Smooth muscle cell (in vitro differentiated cells): ENCODE data around the gene CDKN3. TPM values are rescaled to one million over a fixed set of nuclear protein-coding genes. Genes with fewer than 3 reads are reported as not detected.
"Not testable (repeated sequence)": the region's sequence is repeated elsewhere in the genome, so short reads cannot be mapped to it uniquely, and the experiment has no call there.

Experiments used
- DNase-seq: peaks from one replicate; lab custom pipeline; 2025; ENCODE audit not compliant: unreplicated experiment; lab: John Stamatoyannopoulos, UW
- H2AFZ ChIP-seq: fragments of 200-600 bp; sonication (generic); 2 replicates; pipeline ENCODE4 v1.6.0; 2016; ENCODE audit warnings: antibody characterized with exemption, low read depth, mild to moderate bottlenecking
- H3F3A ChIP-seq: fragments of 200-600 bp; sonication (generic); 2 replicates; pipeline ENCODE4 v1.6.0; 2017; ENCODE audit warnings: antibody characterized with exemption, low read depth
- H3K27ac ChIP-seq: fragments of 200-600 bp; sonication (generic); 2 replicates; pipeline ENCODE4 v1.5.1; 2016; ENCODE audit warnings: low read depth, mild to moderate bottlenecking
- H3K27me3 ChIP-seq: fragments of 200-600 bp; sonication (generic); 2 replicates; pipeline ENCODE4 v1.6.1; 2016; ENCODE audit warnings: low read depth, mild to moderate bottlenecking
- H3K36me3 ChIP-seq: fragments of 200-600 bp; sonication (generic); 2 replicates; pipeline ENCODE4 v1.5.1; 2016; ENCODE audit warnings: low read depth
- H3K4me1 ChIP-seq: fragments of 200-600 bp; sonication (generic); 2 replicates; pipeline ENCODE4 v1.5.1; 2016; ENCODE audit warnings: low read depth
- H3K4me2 ChIP-seq: fragments of 200-600 bp; sonication (generic); 2 replicates; pipeline ENCODE4 v1.6.0; 2016; ENCODE audit warnings: mild to moderate bottlenecking
- H3K4me3 ChIP-seq: fragments of 200-600 bp; sonication (generic); 2 replicates; pipeline ENCODE4 v1.5.1; 2016; ENCODE audit warnings: mild to moderate bottlenecking
- H3K79me2 ChIP-seq: fragments of 200-600 bp; sonication (generic); 2 replicates; pipeline ENCODE4 v1.6.0; 2016; ENCODE audit warnings: low read depth, mild to moderate bottlenecking
- H3K9ac ChIP-seq: fragments of 200-600 bp; sonication (generic); 2 replicates; pipeline ENCODE4 v1.6.0; 2016; ENCODE audit warnings: low read depth
- H3K9me3 ChIP-seq: fragments of 200-600 bp; sonication (generic); replicated peaks from 2 replicates; pipeline ENCODE4 v1.5.1; 2016; ENCODE audit warnings: low read depth
- H4K20me1 ChIP-seq: fragments of 200-600 bp; sonication (generic); 2 replicates; pipeline ENCODE4 v1.6.0; 2016; ENCODE audit warnings: low read depth
- WGBS: methylation state at CpG from one replicate; pipeline ENCODE4 v1.1.7; 2016; ENCODE audit warnings: low lambda C conversion rate; 5-methylcytosine and 5-hydroxymethylcytosine counted together
- polyA plus RNA-seq: library from polyadenylated mRNA; unstranded; fragments of >200 nt; fragmentation: Nextera tagmentation; extraction: Ambion mirVana; gene quantifications from 2 replicates; pipeline ENCODE4 v1.2.1, GENCODE V29; 2016
- total RNA-seq: library from RNA; depleted of rRNA; stranded (reverse); fragments of >200 nt; gene quantifications from 2 replicates; pipeline ENCODE4 v1.2.3, GENCODE V29; 2014
- TF ChIP-seq, protein P1 (sequence below): fragments of 200-600 bp; sonication (generic); IDR thresholded peaks from 2 replicates; pipeline ENCODE4 v1.5.1; 2017; ENCODE audit warnings: borderline replicate concordance, mild to moderate bottlenecking, antibody characterized with exemption; ENCODE audit not compliant: insufficient read depth, poor library complexity, severe bottlenecking

Gene CDKN3
- total and polyA plus RNA-seq, 2 experiments from 2014 or later: 18.6 to 22.1 TPM

DNA sequence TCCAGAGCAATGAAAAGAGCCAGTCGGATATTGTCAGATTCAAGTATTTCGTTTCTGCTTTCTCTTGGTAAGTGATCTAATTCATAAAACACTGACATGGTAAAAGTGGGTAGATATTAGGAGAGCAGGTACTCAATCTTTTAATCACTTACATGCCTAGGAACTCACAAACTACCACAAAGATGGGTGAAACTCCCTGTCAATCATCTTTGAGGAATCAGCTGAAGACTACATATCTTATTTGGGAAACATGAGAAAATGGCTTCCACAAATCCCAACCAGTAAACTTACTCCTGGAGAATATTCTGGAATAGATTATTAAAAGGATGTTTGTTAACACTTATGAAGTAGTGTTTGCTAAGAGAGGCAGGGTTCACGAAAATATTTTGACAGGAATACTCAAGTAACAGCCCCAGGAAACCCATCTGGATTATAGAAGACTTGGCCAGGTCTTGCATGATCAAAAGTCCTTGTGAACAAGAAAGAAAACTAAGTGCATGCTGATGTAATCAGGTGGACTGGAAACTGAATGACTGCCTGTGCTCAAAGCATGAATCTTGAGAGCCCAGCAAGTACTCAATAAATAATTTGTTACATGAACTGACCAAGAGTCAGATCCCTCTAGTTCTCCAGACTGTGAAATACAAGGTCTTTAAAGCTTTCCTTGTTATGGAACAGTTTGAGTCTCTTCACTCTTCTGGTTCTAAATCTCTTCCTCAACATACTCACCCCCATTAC lies 28.9 kb downstream of the CDKN3 start:
- TF ChIP-seq, protein P1, sequence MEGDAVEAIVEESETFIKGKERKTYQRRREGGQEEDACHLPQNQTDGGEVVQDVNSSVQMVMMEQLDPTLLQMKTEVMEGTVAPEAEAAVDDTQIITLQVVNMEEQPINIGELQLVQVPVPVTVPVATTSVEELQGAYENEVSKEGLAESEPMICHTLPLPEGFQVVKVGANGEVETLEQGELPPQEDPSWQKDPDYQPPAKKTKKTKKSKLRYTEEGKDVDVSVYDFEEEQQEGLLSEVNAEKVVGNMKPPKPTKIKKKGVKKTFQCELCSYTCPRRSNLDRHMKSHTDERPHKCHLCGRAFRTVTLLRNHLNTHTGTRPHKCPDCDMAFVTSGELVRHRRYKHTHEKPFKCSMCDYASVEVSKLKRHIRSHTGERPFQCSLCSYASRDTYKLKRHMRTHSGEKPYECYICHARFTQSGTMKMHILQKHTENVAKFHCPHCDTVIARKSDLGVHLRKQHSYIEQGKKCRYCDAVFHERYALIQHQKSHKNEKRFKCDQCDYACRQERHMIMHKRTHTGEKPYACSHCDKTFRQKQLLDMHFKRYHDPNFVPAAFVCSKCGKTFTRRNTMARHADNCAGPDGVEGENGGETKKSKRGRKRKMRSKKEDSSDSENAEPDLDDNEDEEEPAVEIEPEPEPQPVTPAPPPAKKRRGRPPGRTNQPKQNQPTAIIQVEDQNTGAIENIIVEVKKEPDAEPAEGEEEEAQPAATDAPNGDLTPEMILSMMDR: no peak
- Histone ChIP-seq H4K20me1 (peaks cover 31% of the 10 kb centered on the region), H3K4me2 (no peak overlapping the region), H3K36me3 (peaks cover 6% of the 10 kb centered on the region), H3K9me3 (no peaks in the 10 kb centered on the region), H3K79me2 (no peaks in the 10 kb centered on the region), H2AFZ (no peak overlapping the region), H3K27me3 (no peaks in the 10 kb centered on the region), H3K4me3 (no peak overlapping the region), H3K4me1 (no peaks in the 10 kb centered on the region), H3K9ac (no peak overlapping the region), H3F3A (peaks cover 3% of the 10 kb centered on the region), H3K27ac (no peak overlapping the region)
- 96% methylated on average over 3 of the region's 3 CpGs for WGBS
- no peak for DNase-seq

DNA sequence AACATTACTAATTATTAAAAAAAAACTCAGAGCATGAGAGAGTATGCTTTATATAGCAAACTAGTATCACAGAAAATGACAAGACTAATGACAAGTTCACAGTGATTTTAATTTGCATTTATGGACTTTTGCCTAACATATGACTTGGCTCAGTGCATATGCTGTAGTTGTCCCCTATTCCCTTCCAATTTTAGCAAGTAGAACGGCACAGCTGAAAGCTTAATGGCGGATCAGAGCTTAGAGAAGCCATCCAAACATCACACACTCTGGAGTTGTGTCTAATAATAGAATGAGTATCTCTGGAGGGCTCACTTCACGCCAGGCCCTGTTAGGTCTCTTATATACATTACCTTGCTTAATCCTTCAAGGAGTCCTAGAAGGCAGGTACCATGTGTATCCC lies 31.1 kb downstream of the CDKN3 start:
- H3K27me3 ChIP-seq: no peaks in the 10 kb centered on the region
- H3K36me3 ChIP-seq: peaks cover 6% of the 10 kb centered on the region
- H3K79me2 ChIP-seq: peaks cover 20% of the 10 kb centered on the region
- H3K27ac ChIP-seq: no peak overlapping the region
- H3K4me3 ChIP-seq: no peak overlapping the region
- TF ChIP-seq, protein P1: no peak
- H3K9me3 ChIP-seq: no peaks in the 10 kb centered on the region
- 93% methylated on average over 3 of the region's 3 CpGs for WGBS
- H3K4me2 ChIP-seq: no peak overlapping the region
- peaks cover 52% of the 10 kb centered on the region for H4K20me1 ChIP-seq
- no peak overlapping the region for H2AFZ ChIP-seq
- no peak for DNase-seq
- H3K9ac ChIP-seq: no peak overlapping the region
- H3F3A ChIP-seq: peaks cover 3% of the 10 kb centered on the region
- no peaks in the 10 kb centered on the region for H3K4me1 ChIP-seq

DNA sequence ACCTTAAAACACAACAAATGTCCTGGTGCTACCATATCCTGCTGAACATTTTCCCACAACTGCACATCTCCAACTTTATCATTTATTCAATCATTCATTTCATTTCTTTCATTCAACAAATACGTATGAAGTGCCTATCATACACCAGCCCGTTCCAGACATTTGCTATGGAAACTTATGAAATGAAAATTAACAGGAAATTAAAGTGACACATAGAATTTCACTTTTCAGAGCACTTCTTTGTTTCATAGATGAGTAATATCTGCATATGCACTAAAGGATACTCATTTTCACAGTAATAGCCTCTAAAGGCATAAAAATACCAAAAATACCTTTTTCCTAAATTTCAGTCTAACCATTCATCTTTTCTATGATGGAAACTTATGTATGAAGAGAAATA lies 31.7 kb downstream of the CDKN3 start:
- peaks cover 26% of the 10 kb centered on the region for H3K79me2 ChIP-seq
- no peak overlapping the region for H3K4me2 ChIP-seq
- H3K9ac ChIP-seq: no peak overlapping the region
- no peak overlapping the region for H3K27ac ChIP-seq
- no peak overlapping the region for H2AFZ ChIP-seq
- TF ChIP-seq, protein P1: no peak
- no peak for DNase-seq
- H4K20me1 ChIP-seq: peaks cover 59% of the 10 kb centered on the region
- no peaks in the 10 kb centered on the region for H3K9me3 ChIP-seq
- no peaks in the 10 kb centered on the region for H3K27me3 ChIP-seq
- peaks cover 3% of the 10 kb centered on the region for H3F3A ChIP-seq
- 97% methylated on average over 2 of the region's 2 CpGs for WGBS
- H3K4me3 ChIP-seq: no peak overlapping the region
- peaks cover 6% of the 10 kb centered on the region for H3K36me3 ChIP-seq
- H3K4me1 ChIP-seq: no peaks in the 10 kb centered on the region

DNA sequence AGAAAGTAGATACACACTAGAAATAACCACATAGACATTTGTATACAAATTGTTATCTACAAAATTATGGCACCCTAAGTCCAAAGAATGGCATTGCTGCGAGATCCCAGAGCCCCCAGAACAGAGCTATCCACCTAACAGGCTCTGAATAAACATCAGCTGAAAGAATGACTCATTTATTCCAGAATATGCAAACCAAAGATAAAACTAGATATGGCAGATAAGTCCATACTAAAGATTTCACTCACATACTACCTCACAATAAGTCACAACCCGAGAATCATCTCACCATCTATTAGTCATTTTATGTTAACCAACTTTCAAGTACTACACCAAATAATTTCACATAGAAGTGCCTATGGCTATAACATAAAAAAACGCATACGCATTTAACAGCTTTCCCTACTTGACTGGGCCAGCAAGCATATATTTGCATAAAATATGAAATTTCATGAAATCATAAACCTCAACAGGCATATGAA lies 38.7 kb downstream of the CDKN3 start:
- Histone ChIP-seq H3K9ac (no peak overlapping the region), H3K27me3 (no peaks in the 10 kb centered on the region), H3K4me1 (peaks cover 50% of the 10 kb centered on the region), H3K9me3 (no peaks in the 10 kb centered on the region), H2AFZ (no peak overlapping the region), H3K79me2 (peaks cover 97% of the 10 kb centered on the region), H3K4me2 (peak overlapping the region; percentile 55), H3F3A (peaks cover 4% of the 10 kb centered on the region), H4K20me1 (peaks cover 98% of the 10 kb centered on the region), H3K27ac (peak overlapping the region; percentile 60), H3K4me3 (no peak overlapping the region), H3K36me3 (no peaks in the 10 kb centered on the region)
- TF ChIP-seq, protein P1: no peak
- no peak for DNase-seq
- 49% methylated on average over 4 of the region's 4 CpGs for WGBS

DNA sequence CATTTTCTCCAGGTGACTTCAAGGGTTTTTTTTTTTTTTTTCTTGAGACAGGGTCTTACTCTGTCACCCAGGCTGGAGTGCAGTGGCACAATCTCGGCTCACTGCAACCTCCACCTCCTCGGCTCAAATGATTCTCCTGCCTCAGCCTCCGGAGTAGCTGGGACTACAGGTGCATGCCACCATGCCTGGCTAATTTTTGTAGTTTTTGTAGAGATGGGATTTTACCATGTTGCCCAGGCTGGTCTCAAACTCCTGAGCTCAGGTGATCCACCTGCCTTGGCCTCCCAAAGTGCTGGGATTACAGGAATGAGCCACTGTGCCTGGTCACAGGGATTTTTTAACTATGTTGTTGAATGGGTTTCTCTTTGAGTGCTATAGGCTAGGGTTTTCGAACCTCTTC lies 41.1 kb downstream of the CDKN3 start:
- 94% methylated on average over 4 of the region's 4 CpGs for WGBS
- H3K36me3 ChIP-seq, H3K9ac ChIP-seq, H2AFZ ChIP-seq, H3K4me3 ChIP-seq, H3K9me3 ChIP-seq, H3K27ac ChIP-seq, H3K27me3 ChIP-seq, H3K4me2 ChIP-seq, DNase-seq, H3F3A ChIP-seq: not testable (repeated sequence)
- H4K20me1 ChIP-seq: peaks cover 74% of the 10 kb centered on the region
- H3K4me1 ChIP-seq: peaks cover 50% of the 10 kb centered on the region
- peaks cover 77% of the 10 kb centered on the region for H3K79me2 ChIP-seq
